CD4-positive, alpha-beta T cell treated with Interleukin-15 for 1 hour (primary cell): ENCODE results near the gene RELT.

Experiments
- DNase-seq: peaks from one replicate; pipeline ENCODE4 v3.0.0-alpha.2; 2020

The RELT gene

GRCh38 chr11:73392108-73393010 is 16.2 kb downstream of the RELT start:
- DNase-seq, result no peak

DNA sequence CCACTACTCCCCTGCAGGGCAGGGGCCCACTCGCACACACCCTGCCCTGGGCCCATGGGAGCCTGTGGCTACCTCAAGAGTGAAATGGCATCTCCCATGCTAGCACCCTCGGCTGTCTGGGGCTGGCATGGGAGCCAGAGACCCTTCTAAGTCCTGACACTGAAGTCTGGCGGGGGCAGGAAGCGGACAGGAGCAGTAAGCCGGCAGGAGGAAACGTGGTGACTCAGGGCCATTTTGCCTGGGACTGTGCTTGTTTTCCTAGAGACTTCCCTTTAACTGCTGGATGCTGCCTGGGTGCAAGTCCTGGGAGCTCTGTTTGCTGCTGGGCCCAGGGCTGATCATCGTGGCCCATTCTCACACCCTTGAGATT is 16.8 kb downstream of the RELT start:
- no peak for DNase-seq

DNA sequence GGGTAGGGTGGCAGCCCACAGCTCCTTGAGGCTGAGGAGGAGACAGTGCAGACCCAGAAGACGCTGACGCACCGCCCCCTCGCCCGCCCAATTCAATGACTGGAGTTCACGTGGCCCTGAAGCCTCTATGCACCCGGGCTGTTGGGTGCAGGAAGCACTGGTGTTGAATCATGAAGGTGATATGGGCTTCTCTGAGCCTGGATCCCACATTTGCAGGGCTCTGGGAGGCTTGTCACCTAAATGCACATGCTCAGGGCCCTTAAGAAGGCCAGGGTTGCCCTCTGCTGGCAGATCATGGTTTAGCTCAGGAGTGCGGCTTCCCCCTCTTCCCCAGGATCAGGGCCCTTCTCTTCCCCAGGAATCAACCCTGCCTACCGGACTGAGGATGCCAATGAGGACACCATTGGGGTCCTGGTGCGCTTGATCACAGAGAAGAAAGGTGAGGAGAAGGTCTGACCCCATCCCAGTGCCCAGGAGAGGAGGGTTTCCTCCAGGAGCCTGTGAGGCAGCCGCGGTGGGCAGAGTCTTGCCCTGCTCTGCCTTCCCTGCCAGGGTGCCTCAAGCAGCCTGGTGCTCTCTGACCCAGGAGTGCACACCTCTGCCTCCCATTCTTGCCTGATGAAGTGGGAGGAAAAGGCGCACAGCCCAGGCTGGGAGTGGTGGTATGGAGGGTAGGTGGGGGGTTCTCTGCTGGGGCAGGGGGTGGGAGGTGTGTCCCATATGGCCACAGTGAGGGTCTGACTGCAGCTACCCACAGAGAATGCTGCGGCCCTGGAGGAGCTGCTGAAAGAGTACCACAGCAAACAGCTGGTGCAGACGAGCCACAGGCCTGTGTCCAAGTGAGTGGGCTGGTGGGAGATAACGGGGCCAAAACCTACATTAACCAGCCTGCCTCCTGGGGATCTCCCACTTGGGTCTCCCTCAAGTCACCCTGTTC is 17.5 kb downstream of the RELT start:
- DNase-seq, result peak; percentile 63

GRCh38 chr11:73394416-73395296 is 18.5 kb downstream of the RELT start:
- peak; percentile 16 for DNase-seq

DNA sequence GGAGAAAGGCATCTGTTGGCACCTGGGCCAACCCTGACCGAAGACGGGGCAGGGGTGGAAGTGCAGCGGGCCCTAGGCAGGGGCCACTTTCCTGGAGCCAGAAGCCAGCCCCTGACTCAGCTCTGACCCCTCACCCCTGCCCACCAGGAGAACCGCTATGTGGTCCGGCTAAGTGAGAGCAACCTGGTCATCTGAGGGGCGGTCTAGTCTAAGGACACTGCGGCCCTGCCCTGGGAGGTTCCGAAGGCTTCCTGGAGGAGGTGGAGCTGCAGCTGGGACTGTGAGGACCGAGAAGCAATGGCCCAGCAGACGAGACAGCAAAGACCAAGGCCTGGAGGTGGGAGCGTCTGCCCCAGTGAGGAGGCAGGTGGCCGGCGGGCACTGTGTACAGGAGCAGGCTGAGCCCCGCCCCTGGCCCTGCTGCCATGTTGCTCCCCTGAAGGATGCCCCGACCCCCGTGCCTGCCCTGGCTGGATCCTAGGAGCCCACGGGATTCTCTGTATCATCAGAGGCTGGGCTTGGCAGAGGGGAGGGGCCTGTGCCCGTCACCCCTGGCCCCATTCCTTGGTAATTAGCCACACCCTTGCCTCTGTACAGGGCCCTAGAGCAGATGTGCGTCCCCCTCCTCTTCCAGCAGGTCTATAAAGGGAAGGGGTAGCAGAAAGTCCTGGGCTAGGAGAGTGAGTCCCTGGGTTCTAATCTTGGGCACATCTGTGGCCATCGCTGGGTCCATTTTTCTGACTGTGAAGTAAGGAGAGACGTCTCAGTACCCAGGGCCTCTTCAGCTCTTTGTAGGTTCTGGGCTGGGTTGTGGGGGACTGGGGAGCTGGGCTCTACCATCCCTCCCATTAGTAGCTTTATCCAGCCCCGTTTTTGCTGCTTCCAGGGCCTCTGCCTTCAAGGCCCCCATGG is 19.4 kb downstream of the RELT start:
- DNase-seq, result no peak

GRCh38 chr11:73396251-73396930 is 20.2 kb downstream of the RELT start:
- no peak for DNase-seq

DNA sequence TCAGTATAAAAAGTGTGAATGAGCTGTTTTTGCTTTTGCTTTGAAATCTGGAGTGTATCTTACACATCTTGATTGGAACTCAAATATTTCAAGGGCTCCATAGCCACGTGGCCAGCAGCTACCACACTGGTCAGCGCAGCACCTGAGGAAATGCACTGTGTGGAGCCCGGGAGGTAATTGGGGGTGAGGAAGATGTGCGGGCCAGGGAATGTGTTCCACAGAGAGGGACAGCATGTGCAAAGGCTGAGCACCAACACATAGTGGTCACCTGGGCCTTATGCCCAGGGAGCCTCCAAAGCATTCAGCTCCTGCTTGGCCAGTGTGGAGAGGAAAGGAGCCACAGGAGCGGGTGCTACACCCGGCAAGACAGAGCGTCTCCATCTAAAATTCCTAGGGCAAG is 20.8 kb downstream of the RELT start:
- DNase-seq, result peak; percentile 16

DNA sequence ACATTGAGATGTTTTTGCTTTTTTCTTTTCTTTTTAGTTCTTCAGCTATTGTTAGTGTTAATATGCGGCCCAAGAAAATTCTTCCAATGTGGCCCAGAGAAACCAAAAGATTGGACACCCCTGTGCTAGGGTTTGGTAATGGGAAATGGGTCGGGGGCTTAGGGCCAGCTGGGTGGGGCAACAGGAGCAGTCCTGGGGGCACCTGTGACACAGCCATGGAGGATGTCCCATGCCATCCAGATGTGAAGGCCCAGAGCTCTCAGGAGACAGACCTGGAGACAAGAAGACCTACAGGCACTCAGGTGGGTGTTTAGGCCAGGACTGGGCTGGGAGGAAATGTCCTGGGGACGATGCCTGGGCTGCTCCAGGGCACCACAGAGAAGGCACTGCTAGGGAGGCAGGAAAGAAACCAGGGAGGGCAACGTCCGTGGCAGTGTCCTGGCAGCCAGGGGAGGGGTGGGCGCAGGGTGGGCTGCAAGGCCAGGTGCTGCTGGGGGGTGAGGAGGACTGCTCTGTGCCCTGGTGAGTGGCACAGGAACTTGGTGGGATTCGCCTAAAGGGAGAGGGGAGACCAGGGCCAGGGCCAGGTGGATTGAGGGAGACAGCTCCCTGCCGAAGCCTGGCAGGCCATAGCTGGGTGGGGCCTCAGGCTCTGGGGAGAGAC is 21.4 kb downstream of the RELT start:
- peak; percentile 17 for DNase-seq

GRCh38 chr11:73398132-73398526 is 21.9 kb downstream of the RELT start:
- no peak for DNase-seq

DNA sequence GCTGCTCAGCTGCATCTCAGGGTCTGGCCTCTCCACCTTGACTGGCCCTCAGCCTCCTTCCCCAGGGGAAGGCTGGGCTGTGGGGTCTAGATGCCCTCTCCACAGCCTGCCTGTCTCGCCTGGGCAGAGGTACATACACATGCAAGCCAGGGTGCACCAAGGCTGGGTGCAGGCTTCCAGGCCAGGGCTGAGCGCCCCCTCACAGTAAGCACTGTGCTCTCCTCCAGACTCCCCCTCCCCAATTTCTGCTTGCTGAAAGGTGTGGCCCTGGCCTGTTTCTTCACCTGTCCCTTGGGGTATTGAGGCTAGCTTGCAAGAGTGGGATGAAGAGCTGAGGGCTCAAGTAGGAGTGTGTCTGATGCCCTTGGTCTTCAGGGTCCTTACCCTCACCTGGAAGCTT is 22.5 kb downstream of the RELT start:
- no peak for DNase-seq

DNA sequence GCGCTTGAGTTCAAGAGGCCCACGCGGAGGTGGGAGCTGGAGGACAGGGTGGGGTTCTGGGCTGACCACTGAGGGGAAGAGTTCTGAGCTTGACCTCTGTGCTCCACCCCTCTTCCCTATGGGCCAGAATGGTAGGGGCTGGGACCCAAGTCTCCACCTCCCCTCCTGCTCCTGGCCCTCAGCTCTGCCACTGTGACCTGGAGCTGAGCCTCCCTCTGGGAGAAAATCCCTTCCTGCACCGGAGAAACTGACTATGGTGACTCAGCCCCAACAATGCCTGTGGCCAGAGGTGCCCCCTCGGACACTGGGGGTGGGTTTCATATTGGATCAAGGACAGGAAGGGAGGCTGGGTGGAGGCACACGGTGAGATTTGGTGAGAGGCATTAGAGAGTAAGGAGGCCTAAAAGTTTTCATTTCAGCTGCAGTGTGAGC is 23.0 kb downstream of the RELT start:
- no peak for DNase-seq

- DNase-seq, result no peak
These were observed 23.4 kb downstream of the RELT start for GRCh38 chr11:73399636-73400035.

DNA sequence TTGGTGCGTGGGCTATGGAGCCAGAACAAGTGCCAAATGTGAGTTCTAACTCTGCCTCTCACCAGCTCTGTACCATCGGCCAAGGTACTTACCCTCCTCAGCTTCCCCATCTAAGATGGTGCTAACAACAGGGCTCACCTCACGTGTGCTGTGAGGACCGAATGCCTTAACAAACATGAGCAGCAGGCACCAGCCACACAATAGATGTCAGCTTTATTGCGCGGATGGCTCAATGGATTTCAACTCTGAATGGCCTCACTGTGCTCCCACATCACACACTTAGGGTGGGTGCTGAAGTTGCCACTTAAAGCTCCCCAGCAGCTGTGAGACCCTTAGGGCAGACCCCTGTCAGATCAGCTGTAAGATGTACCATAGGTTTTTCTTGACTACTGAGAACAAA is 24.1 kb downstream of the RELT start:
- DNase-seq, result no peak

- no peak for DNase-seq
These were observed 25.2 kb downstream of the RELT start for GRCh38 chr11:73401217-73401923.

- no peak for DNase-seq
These were observed 26.0 kb downstream of the RELT start for GRCh38 chr11:73401924-73402833.

DNA sequence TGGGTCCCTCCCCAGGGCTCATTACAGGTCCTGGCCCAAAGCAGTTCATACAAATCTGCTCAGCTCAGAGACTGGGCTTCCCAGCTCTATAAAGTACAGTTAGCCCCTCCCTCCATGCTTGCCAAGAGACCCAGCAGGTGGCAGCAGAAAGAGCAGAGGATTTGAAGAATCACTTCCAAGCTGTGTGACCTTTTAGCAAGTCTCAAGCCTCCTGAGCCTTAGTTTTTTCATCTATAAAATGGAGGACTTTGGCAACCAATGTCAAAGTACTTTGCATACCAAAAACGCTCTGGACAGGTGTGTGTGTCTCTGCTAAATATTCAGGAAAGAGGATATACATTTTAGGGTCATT is 26.6 kb downstream of the RELT start:
- DNase-seq, result no peak

DNA sequence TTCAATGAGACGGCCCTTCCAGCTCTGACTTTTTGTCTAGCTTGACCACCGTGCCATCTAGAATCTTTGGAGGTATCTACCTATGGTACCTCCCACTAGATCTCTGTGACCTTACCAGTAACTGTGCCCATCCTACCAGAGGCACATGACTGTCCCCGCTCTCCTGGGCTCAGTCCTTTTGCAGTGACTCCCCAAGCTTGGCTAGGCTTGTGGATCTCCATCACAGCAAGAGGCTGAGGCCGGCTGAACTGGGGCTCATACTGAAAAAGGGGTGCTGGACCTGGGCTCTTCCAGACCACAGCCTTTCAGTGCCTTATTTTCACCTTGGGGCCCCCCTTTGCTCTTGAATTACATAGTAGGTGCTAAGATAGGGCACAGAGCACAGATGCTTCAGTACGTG is 27.3 kb downstream of the RELT start:
- no peak for DNase-seq

GRCh38 chr11:73404048-73404447 is 27.8 kb downstream of the RELT start:
- no peak for DNase-seq
